HCT116 (cell line): ENCODE measurements around the gene DDX27. TPM values are rescaled to one million over a fixed set of nuclear protein-coding genes. Genes with fewer than 3 reads are reported as not detected.

Source experiments
- ATAC-seq: fragments of 200-7000 bp; cut with Tn5 transposase; 2 replicates; pipeline ENCODE4 v1.9.1; 2020; ENCODE audit warnings: mild to moderate bottlenecking, moderate library complexity
- BruUV-seq: library from RNA; stranded (reverse); fragments of 400-500 nt; replicated peaks from 2 replicates; lab custom pipeline; 2021; lab: Mats Ljungman, UMichigan
- CTCF ChIA-PET: fragments of 300-600 bp; sonication (Branson Sonifier 250); formaldehyde crosslinking; loops from one replicate; lab custom pipeline; 2021; ENCODE audit warnings: antibody characterized with exemption; lab: Charles Lee
- POLR2A ChIA-PET: fragments of 300-600, 350-600 bp; sonication (Branson Sonifier 250); formaldehyde crosslinking; loops from one replicate; lab custom pipeline; 2021; ENCODE audit warnings: antibody characterized with exemption; lab: Charles Lee
- RAD21 ChIA-PET, 2 experiments: fragments of 300-600 bp; sonication (Branson Sonifier 250); formaldehyde crosslinking; loops; one replicate each; lab custom pipeline; 2023; ENCODE audit warnings: low total read pairs in 2 of 2; ENCODE audit not compliant: uncharacterized antibody in 2 of 2, unreplicated experiment in 2 of 2, low non-redundant PET in 1 of 2; lab: Charles Lee
- DNase-seq: peaks from one replicate; pipeline ENCODE4 v3.0.0-alpha.2; 2010; ENCODE audit warnings: low read depth, low spot score
- H2AFZ ChIP-seq: fragments of 200-600 bp; shearing (Covaris generic), sonication (generic); 2 replicates; pipeline ENCODE4 v1.6.1; 2017; ENCODE audit warnings: low read depth, mixed run types, mixed read lengths, antibody characterized with exemption, low read length; ENCODE audit not compliant: poor library complexity, severe bottlenecking
- H3K27ac ChIP-seq: 2 replicates; pipeline ENCODE4 v1.5.1; 2012; ENCODE audit warnings: low read depth, low read length
- H3K27me3 ChIP-seq: fragments of 200-600 bp; sonication (generic); 2 replicates; pipeline ENCODE4 v1.6.1; 2016; ENCODE audit warnings: mixed run types, low read length, mixed read lengths; ENCODE audit not compliant: insufficient read depth
- H3K36me3 ChIP-seq, 2 experiments: fragments of 200-500 bp in 1 of 2; fragments of 200-600 bp in 1 of 2; sonication (Bioruptor generic) in 1 of 2; sonication (generic) in 1 of 2; 2 replicates each; pipeline versions ENCODE4 v1.5.1 to v1.6.1; 2014 to 2016; ENCODE audit warnings: low read length in 2 of 2, inconsistent platforms in 1 of 2, mixed read lengths in 1 of 2, mixed run types in 1 of 2; ENCODE audit not compliant: insufficient read depth in 2 of 2, control insufficient read depth in 1 of 2
- H3K4me1 ChIP-seq, 2 experiments: fragments of 200-600 bp in 1 of 2; sonication (generic) in 1 of 2; 2 replicates each; pipeline versions ENCODE4 v1.5.1 to v1.6.1; 2012 to 2017; ENCODE audit warnings: low read length in 2 of 2, inconsistent platforms in 1 of 2, mild to moderate bottlenecking in 1 of 2, mixed read lengths in 1 of 2, mixed run types in 1 of 2, moderate library complexity in 1 of 2; ENCODE audit not compliant: insufficient read depth in 2 of 2, control insufficient read depth in 1 of 2
- H3K4me2 ChIP-seq: fragments of 200-600 bp; sonication (generic); 2 replicates; pipeline ENCODE4 v1.6.1; 2017; ENCODE audit warnings: mixed run types, low read length, mixed read lengths
- H3K4me3 ChIP-seq, 2 experiments: fragments of 200-600 bp in 1 of 2; sonication (generic) in 1 of 2; replicated peaks in 1 of 2; 2 replicates each; pipeline ENCODE4 v1.5.1; 2011 to 2016; ENCODE audit warnings: low read length in 2 of 2, control low read depth in 1 of 2, low read depth in 1 of 2, mild to moderate bottlenecking in 1 of 2, mixed read lengths in 1 of 2, mixed run types in 1 of 2
- H3K79me2 ChIP-seq: fragments of 200-600 bp; sonication (generic); 2 replicates; pipeline ENCODE4 v1.6.1; 2017; ENCODE audit warnings: mild to moderate bottlenecking, mixed run types, low read length, moderate library complexity, mixed read lengths; ENCODE audit not compliant: insufficient read depth
- H3K9ac ChIP-seq: fragments of 200-600 bp; sonication (generic); 2 replicates; pipeline ENCODE4 v1.6.1; 2016; ENCODE audit warnings: low read length, mixed read lengths
- H3K9me2 ChIP-seq: fragments of 200-600 bp; sonication (generic), shearing (Covaris generic); 2 replicates; pipeline ENCODE4 v1.6.1; 2017; ENCODE audit warnings: mixed run types, mild to moderate bottlenecking, moderate library complexity; ENCODE audit not compliant: insufficient read depth
- H3K9me3 ChIP-seq, 2 experiments: fragments of 200-500 bp in 1 of 2; fragments of 200-600 bp in 1 of 2; sonication (Bioruptor generic) in 1 of 2; sonication (generic) in 1 of 2; 2 replicates each; pipeline ENCODE4 v1.6.1; 2014 to 2017; ENCODE audit warnings: low read length in 2 of 2, mixed read lengths in 2 of 2, inconsistent platforms in 1 of 2, low read depth in 1 of 2, mild to moderate bottlenecking in 1 of 2, mixed run types in 1 of 2, moderate library complexity in 1 of 2; ENCODE audit not compliant: control insufficient read depth in 1 of 2, insufficient read depth in 1 of 2
- H4K20me1 ChIP-seq: fragments of 200-600 bp; sonication (generic), shearing (Covaris generic); 2 replicates; pipeline ENCODE4 v1.6.1; 2017; ENCODE audit warnings: mixed run types, mild to moderate bottlenecking, moderate library complexity; ENCODE audit not compliant: insufficient read depth
- CEBPB ChIP-seq: IDR thresholded peaks from 2 replicates; pipeline ENCODE4 v1.6.1; 2012; ENCODE audit warnings: low read depth
- ELF1 ChIP-seq: IDR thresholded peaks from 2 replicates; pipeline ENCODE4 v1.6.1; 2012; ENCODE audit warnings: low read depth, borderline replicate concordance
- FOSL1 ChIP-seq: IDR thresholded peaks from 2 replicates; pipeline ENCODE4 v1.6.1; 2012; ENCODE audit warnings: low read depth
- RAD21 ChIP-seq: IDR thresholded peaks from 2 replicates; pipeline ENCODE4 v1.6.1; 2012; ENCODE audit warnings: low read depth, mild to moderate bottlenecking
- SP1 ChIP-seq: IDR thresholded peaks from 2 replicates; pipeline ENCODE4 v1.6.1; 2012; ENCODE audit warnings: low read depth
- intact Hi-C: fragments of 100-400 bp; cut with micrococcal nuclease; formaldehyde crosslinking; loops from 2 replicates; pipeline ENCODE4 v1.10.0; 2022
- total RNA-seq: library from RNA; stranded (reverse); gene quantifications from one replicate; pipeline ENCODE4 v1.2.1, GENCODE V29; 2021; ENCODE audit not compliant: unreplicated experiment
- TF ChIP-seq, protein P1 (sequence below), 3 experiments: fragments of 200-600 bp in 1 of 3; sonication (generic) in 1 of 3; IDR thresholded peaks in 2 of 3; conservative IDR thresholded peaks in 1 of 3; 2 replicates each; pipeline ENCODE4 v1.5.1; 2012 to 2017; ENCODE audit warnings: low read depth in 2 of 3, low read length in 2 of 3, antibody characterized with exemption in 1 of 3, borderline replicate concordance in 1 of 3, control low read depth in 1 of 3, mild to moderate bottlenecking in 1 of 3, mixed read lengths in 1 of 3, mixed run types in 1 of 3, moderate library complexity in 1 of 3; ENCODE audit not compliant: insufficient read depth in 1 of 3

The DDX27 gene
- total RNA-seq, 1 experiment from 2014 or later: 32.1 TPM

GRCh38 chr20:49288250-49288751, 69.1 kb downstream of the DDX27 start:
- no peaks in the 10 kb centered on the region for H3K9me3 ChIP-seq
- H3K36me3 ChIP-seq: peaks cover 58 to 65% of the 10 kb centered on the region in 2 experiments
- peaks cover 29 to 54% of the 10 kb centered on the region in 2 experiments; a peak in 3 of 4 replicates for H3K4me1 ChIP-seq
- DNase-seq (no peak), ATAC-seq (no peak)
- H3K4me3 ChIP-seq: no peak overlapping the region
- peak; percentile 13; the same call in 1 of the 2 replicates for TF ChIP-seq SP1
- TF ChIP-seq FOSL1: no peak
- TF ChIP-seq, protein P1, sequence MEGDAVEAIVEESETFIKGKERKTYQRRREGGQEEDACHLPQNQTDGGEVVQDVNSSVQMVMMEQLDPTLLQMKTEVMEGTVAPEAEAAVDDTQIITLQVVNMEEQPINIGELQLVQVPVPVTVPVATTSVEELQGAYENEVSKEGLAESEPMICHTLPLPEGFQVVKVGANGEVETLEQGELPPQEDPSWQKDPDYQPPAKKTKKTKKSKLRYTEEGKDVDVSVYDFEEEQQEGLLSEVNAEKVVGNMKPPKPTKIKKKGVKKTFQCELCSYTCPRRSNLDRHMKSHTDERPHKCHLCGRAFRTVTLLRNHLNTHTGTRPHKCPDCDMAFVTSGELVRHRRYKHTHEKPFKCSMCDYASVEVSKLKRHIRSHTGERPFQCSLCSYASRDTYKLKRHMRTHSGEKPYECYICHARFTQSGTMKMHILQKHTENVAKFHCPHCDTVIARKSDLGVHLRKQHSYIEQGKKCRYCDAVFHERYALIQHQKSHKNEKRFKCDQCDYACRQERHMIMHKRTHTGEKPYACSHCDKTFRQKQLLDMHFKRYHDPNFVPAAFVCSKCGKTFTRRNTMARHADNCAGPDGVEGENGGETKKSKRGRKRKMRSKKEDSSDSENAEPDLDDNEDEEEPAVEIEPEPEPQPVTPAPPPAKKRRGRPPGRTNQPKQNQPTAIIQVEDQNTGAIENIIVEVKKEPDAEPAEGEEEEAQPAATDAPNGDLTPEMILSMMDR (IDR thresholded peaks at IDR 0.05 in 2 of 3, conservative IDR thresholded peaks at IDR 0.05 in 1 of 3; ENCODE audit: borderline replicate concordance in 1 of 3, insufficient read depth in 1 of 3, low read depth in 2 of 3, low read length in 2 of 3): no peak
- intact Hi-C loops: no loop called here
- CTCF ChIA-PET: interaction anchor here (1.5 kb wide), 1 partner anchor 71 kb away, joined by 4 read pairs; no protein-coding TSS in a partner anchor
- peaks cover 53% of the 10 kb centered on the region for H3K79me2 ChIP-seq
- H3K9me2 ChIP-seq: no peaks in the 10 kb centered on the region
- no peak overlapping the region for H3K9ac ChIP-seq
- H3K4me2 ChIP-seq: no peak overlapping the region
- H3K27ac ChIP-seq: no peak overlapping the region; the same call in 1 of the 2 replicates
- BruUV-seq: no TSS peak
- RAD21 ChIA-PET: no interaction called here
- no peak overlapping the region for H2AFZ ChIP-seq
- no peaks in the 10 kb centered on the region for H3K27me3 ChIP-seq
- peaks cover 73% of the 10 kb centered on the region for H4K20me1 ChIP-seq
- POLR2A ChIA-PET: interaction anchor here (3.2 kb wide), 1 partner anchor 10 kb away, joined by 15 read pairs; the partner anchor contains the start of gene ZNFX1

DNA sequence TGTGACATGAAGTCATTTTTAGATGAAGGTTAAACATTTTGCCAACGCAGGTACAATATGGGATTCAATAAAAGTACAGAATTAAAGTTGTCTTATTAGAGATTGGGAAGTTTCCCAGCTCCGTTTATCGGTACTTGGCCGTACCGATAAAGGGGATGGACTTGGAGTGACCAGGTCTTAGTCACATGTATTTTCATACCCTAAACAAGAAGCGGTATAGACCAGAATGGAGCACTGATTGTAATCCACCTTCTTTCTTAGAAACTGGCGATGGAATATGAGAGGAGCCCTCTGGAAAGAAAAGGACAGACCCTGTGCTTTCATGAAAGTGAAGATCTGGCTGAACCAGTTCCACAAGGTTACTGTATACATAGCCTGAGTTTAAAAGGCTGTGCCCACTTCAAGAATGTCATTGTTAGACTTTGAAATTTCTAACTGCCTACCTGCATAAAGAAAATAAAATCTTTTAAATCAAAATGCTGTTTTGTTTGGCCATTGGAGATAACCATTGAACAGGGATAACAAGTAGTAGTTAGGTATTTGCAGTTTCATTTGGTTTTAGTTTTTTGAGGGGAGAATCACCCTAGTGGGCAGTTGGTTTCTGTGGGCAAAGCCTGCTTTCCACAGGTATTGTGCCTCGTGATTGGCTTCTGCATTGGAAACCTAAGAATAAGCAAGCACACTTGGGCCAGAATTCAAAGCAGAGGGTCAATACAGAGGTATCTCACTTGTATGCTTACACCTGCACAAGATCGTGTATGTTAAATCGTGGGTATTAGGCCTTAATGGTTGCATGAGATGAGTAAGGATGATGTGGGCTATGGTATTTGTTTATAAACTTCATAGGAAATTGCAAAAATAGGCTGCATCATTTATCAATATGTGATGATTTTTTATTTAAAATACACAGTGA, 69.8 kb downstream of the DDX27 start:
- no TSS peak for BruUV-seq
- Histone ChIP-seq H3K4me2 (no peak overlapping the region), H3K36me3 (peaks cover 50 to 58% of the 10 kb centered on the region in 2 experiments), H3K9me2 (no peaks in the 10 kb centered on the region), H3K9ac (no peak overlapping the region), H3K4me1 (peaks cover 26 to 46% of the 10 kb centered on the region in 2 experiments; a peak in 3 of 4 replicates), H3K79me2 (peaks cover 45% of the 10 kb centered on the region), H4K20me1 (peaks cover 66% of the 10 kb centered on the region), H3K9me3 (no peaks in the 10 kb centered on the region), H2AFZ (no peak overlapping the region), H3K27ac (peak overlapping the region; percentile 24; the same call in 1 of the 2 replicates), H3K27me3 (no peaks in the 10 kb centered on the region), H3K4me3 (no peak overlapping the region)
- POLR2A ChIA-PET: interaction anchor here (1.4 to 3.2 kb wide), 2 partner anchors 9 to 11 kb away, joined by 4 to 15 read pairs; partner anchors contain the start of gene ZNFX1
- ATAC-seq (no peak), DNase-seq (no peak)
- TF ChIP-seq RAD21 (no peak), CEBPB (0 out of 2 replicates have a peak, but pooled peaks have one; percentile 16), FOSL1 (0 out of 2 replicates have a peak, but pooled peaks have one; percentile 4), ELF1 (no peak)
- TF ChIP-seq, protein P1 (IDR thresholded peaks at IDR 0.05 in 2 of 3, conservative IDR thresholded peaks at IDR 0.05 in 1 of 3; ENCODE audit: borderline replicate concordance in 1 of 3, insufficient read depth in 1 of 3, low read depth in 2 of 3, low read length in 2 of 3): no peak
- intact Hi-C loops: no loop called here
- CTCF ChIA-PET: no interaction called here
- RAD21 ChIA-PET: no interaction called here
